SIG-M5 (cell line): ENCODE results near the gene RBM39.
"Not testable (repeated sequence)": the region's sequence is repeated elsewhere in the genome, so short reads cannot be mapped to it uniquely, and the experiment has no call there.

Experiments
- DNase-seq: peaks from one replicate; lab custom pipeline; 2025; lab: John Stamatoyannopoulos, UW

The RBM39 gene

DNA sequence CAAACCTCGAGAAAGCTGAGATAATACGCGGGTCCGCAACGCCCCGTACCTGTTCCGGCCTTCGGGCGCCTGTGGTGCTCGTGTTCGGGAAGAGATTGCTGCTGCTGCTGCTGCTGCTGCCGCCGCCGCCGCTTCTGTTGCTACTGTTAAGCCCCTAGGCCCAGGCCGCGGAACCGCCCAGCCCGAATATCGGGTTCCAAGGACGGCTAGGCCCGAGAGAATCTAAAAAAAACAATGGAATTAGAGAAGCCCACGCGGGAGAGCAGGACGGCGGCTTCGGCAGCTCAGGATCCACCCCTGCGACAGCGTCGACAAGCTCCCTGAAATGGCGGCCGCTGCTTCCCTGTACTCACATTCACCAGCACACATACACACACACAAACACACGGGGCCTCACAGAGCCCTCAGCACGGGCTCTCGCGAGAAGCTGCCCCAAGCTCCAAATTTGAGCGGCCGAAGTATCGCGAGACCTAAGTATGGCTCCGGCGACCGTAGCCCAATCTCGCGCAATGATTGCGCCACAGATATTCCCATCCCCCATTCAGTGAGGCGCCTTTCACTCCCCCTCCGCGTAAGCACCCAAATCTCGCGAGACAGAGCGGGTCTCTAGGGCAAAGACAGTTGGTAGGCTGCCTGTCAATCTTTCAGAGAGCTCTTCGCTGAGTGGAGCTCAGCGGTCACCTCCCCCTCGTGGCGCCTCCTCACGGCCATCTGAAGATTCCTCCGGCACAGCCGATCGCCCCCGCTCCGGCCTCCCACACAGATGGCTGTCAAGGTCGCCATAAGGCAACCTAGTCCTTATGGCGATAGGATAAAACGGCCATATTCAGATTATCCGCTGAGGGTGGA lies at the start of gene RBM39:
Gene RBM39 (minus strand): TSS at position 369 of the 849 bp plus-strand sequence. CDS start 1,386 bp downstream, outside the sequence.
- DNase-seq: peak; percentile 99

DNA sequence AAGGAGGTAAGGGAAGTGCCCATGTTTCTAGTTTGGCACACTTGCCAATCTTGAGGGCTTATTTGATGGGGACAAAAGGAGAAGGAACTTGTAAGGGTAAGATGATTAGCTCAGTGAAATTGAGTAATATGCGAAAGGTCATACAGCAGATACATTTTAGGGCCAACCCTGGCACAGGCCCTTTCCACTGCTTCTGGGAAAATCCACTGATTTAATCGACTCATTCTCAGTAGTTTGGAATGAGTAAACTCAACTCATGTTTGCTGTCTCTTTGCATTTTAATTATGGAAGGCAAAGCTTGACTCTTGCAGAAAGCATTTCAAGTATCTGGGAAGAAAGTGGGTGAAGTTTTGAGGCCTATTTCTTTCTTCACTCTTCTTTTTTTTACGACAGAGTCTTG lies 49.8 kb upstream of the RBM39 start:
- DNase-seq: no peak

- no peak for DNase-seq
Observed at GRCh38 chr20:35791097-35791496, 49.0 kb upstream of the RBM39 start.

- no peak for DNase-seq
Observed at GRCh38 chr20:35788796-35789195, 46.7 kb upstream of the RBM39 start.

DNA sequence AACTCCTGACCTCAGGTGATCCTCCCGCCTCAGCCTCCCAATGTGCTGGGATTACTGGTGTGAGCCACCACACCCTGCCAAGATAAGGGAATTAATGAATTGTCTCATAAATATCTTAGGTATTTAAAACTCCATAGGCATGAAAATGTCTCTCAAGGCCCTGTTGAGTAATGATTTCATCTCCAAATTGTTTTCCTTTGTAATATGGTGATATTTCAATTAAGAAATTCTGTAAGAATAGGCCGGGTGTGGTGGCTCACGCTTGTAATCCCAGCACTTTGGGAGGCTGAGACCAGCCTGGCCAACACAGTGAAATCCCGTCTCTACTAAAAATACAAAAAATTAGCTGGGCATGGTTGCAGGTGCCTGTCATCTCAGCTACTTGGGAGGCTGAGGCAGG lies 43.5 kb upstream of the RBM39 start:
- not testable (repeated sequence) for DNase-seq

- not testable (repeated sequence) for DNase-seq
Observed at GRCh38 chr20:35783811-35784210, 41.8 kb upstream of the RBM39 start.

- no peak for DNase-seq
Observed at GRCh38 chr20:35776513-35777101, 34.5 kb upstream of the RBM39 start.

DNA sequence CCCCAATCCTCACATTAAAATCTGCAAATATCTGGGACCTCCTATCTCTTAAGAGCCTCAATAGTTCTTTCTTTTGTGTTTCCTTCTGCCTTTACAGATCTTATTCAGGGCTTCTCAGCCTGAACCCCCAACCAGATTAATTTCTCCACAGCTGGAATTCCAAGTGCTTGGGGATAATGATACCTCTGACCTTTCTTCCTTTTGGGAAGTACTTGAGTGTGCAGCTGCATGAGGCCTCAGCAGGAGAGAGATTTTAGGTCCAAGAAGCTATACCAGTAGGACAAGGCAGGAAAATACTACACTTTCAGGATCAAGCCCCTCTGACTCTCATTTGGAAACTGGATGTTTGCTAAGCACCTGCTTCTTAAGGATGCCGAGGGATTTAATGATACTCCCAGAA lies 32.3 kb upstream of the RBM39 start:
- no peak for DNase-seq

GRCh38 chr20:35773154-35773751 lies 31.2 kb upstream of the RBM39 start:
- DNase-seq: no peak

DNA sequence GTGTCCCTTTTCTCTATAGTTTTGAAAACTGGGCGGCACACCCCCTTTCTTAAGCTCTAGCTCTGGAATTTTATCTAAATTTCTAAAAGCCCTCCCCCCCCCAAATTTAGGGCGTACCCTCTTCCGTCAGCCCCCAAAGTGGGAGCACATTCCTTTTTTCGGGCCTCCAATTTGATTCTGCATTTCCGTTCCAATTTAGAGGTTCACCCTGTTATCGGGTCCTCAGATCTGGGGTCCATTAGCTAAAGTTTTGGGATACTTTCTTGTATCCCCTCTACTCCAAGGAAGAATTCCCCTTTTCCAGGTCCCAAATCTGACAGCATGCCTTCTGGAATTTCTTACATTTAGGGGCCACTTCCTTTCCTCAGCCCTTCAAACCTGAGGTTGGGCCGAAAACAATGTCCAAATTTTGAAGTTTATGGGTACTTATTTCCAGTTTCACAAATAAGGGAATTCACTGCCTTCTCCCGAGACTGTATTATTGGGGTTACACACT lies 30.6 kb upstream of the RBM39 start:
- DNase-seq: no peak

GRCh38 chr20:35771689-35772562 lies 29.9 kb upstream of the RBM39 start, which contains the start of gene PHF20:
Gene PHF20, plus strand, starts transcription at chr20:35772015. Its CDS starts 29,508 bp downstream, at chr20:35801523.
- DNase-seq: peak; percentile 66

DNA sequence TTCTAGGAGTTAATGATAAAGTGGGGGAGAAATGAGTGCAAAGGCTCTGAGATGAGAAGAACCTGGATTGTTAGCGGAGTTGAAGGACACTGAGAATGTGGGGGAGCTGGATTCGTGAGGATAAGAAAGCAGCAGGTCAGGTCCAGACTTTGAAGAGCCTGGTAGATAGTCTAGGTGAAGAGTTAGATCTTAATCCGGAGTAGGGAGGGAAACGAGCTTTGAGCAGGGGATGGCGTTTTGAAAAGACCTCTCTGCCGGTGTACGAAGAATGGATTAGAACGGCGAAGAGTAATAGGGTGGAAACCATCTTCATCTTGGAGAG lies 29.3 kb upstream of the RBM39 start:
- DNase-seq: no peak

- no peak for DNase-seq
Observed at GRCh38 chr20:35768731-35769664, 26.9 kb upstream of the RBM39 start.

DNA sequence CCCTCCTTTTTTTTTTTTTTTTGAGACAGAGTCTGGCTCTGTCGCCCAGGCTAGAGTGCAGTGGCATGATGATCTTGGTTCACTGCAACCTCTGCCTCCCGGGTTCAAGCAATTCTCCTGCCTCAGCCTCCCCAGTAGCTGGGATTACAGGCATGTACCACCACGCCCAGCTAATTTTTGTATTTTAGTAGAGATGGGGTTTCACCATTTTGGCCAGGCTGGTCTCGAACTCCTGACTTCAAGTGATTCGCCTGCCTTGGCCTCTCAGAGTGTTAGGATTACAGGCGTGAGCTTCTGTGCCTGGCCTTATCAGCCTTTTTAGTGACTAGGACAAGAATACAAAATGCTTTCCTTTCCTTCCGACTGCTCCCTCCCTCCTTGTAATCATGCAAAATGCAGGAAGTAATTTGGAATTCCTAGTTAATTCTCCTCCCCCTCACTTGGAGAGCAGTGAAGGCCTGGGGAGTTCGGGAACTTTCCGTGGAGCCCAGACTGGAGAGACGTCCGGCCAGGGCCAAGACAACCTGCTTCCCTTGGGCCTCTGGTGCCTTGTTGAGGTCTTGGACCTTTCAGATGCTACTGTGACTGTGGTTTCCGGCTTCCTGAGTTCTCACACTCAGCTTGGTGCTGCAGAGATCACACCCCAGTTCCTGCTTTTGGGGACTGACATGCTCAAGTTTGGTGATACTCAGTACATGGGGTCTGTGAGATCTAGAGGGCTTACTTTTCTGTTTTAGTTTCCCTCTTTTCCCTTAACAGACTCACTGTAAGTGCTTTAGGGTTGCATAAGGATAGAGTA lies 25.8 kb upstream of the RBM39 start:
- peak; percentile 44 for DNase-seq

DNA sequence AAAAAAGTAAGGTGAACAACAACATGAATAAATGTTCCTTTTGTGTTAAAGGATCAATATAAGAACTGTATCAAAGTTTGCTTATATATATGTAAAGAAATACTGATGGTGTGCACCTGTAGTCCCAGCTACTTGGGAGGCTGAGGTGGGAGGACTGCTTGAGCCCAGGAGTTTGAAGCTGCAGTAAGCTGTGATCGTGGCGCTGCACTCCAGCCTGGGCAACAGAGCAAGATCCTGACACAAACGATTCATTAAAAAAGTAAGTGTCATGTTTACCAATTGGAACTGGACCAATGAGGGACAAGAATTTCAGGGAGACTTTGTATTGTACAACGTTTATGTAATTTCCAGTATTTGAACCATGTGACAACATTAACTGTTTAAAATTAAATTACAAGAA lies 24.8 kb upstream of the RBM39 start:
- DNase-seq: no peak

DNA sequence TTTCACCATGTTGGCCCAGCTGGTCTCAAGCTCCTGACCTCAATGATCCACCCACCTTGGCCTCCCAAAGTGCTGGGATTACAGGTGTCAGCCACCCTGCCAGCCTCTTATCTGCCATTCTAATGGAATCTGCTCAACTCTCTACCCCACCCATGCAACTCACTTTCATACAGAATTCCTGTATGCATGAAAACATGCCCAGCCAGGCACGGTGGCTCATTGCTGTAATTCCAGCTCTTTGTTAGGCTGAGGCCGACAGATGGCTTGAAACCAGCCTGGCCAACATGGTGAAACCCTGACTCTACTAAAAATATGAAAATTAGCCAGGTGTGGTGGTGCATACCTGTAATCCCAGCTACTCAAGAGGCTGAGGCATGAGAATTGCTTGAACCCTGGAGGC lies 22.9 kb upstream of the RBM39 start:
- DNase-seq: not testable (repeated sequence)

DNA sequence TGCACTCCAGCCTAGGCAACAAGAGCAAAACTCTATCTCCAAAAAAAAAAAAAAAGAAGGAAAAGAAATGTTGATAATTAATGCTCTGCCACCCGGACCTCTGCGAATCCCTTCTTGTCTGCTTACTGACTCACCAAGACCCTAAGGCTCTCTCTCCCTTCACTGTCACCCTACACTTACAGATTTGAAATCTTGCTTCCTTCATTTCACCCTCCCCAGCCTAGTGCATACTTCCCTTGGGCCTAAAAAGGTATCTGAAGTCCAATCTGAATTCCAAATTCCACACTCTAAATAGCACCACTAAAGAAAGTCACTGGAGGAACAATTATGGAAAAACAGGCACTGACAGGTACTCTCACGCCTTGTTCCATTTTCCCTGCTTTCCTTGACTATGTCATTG lies 20.4 kb upstream of the RBM39 start:
- DNase-seq: no peak

DNA sequence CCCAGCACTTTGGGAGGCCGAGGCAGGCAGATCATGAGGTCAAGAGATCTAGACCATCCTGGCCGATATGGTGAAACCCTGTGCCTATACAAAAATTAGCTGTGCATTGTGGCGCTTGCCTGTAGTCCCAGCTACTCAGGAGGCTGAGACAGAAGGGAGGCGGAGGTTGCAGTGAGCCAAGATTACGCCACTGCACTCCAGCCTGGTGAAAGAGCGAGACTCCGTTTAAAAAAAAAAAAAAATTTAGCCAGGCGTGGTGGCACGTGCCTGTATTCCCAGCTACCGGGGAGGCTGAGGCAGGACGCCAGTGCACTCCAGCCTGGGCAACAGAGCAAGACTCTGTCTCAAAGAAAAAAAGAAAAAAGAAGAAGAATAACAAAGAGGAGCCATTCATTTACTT lies 19.5 kb upstream of the RBM39 start:
- not testable (repeated sequence) for DNase-seq

DNA sequence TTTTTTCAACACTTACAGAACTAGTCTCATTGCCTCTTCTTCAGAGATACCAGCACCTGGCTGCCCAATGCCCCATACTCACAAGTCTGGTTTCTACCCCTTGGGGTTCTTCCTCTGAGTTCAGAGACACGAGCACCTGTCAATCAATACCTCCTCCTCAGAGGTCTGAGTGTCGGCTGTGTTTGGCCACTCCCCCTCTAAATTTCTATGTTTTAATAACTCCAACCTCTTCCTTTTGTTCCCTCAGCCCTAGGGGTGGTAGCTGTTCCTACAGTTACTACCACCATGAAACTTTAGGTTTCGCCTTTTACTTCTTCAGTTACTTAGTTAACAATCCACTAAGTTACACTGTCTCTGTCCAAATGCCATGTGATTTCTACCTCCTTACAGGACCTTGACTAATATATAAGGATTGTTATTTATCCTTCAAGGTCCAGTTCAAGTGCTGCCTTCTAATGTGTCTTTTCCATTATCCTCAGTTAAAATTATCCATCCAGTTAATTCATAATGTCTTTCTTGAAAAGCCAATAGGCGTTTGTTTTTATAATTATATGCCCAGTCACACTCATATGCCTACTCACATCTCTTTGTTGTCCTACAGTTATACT lies 15.1 kb upstream of the RBM39 start:
- no peak for DNase-seq

GRCh38 chr20:35756404-35756803 lies 14.3 kb upstream of the RBM39 start:
- no peak for DNase-seq
